ENCODE data around the gene DNAH9.

Gene DNAH9

DNA sequence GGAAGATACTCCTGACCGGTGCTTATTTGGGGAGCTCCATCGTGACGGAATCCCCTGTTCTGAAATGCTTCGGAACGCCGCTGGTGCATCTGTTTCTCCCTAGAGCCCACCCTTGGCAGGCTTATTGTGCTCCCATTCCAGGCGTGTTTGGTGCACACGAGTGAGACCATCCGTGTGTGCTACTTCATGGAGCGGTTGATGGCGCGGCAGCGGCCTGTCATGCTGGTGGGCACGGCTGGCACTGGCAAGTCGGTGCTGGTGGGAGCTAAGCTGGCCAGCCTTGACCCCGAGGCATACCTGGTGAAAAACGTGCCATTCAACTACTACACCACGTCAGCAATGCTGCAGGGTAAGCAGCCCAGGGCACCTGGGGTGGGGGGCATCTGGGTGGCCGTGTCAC lies 170.7 kb downstream of the DNAH9 start:
- DNase-seq (ENCODE audit: insufficient read length, low spot score) (no peak), FAIRE-seq (no peak)
- TF ChIP-seq, protein P1, sequence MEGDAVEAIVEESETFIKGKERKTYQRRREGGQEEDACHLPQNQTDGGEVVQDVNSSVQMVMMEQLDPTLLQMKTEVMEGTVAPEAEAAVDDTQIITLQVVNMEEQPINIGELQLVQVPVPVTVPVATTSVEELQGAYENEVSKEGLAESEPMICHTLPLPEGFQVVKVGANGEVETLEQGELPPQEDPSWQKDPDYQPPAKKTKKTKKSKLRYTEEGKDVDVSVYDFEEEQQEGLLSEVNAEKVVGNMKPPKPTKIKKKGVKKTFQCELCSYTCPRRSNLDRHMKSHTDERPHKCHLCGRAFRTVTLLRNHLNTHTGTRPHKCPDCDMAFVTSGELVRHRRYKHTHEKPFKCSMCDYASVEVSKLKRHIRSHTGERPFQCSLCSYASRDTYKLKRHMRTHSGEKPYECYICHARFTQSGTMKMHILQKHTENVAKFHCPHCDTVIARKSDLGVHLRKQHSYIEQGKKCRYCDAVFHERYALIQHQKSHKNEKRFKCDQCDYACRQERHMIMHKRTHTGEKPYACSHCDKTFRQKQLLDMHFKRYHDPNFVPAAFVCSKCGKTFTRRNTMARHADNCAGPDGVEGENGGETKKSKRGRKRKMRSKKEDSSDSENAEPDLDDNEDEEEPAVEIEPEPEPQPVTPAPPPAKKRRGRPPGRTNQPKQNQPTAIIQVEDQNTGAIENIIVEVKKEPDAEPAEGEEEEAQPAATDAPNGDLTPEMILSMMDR (IDR thresholded peaks at IDR 0.05; ENCODE audit: insufficient read depth, missing control alignments), result no peak

DNA sequence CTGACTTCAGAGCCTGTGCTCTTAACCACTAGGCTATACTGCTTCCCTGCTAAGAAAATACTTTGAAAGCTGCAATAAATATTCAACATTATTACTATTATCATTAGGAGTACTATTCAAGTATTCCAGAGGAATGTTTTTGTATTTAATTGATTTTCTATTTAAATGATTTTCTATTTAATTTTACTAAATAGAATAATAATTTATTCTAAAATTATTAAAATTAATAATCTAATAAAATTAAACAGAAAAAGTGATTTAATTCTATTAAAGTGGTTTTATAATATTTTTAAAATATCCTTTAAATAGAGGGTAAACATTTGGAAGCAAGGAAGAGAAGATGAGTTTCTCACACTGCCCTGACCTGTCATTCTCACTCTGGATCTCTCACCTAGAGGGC lies 173.8 kb downstream of the DNAH9 start:
- DNase-seq (ENCODE audit: insufficient read length, low spot score) (no peak), FAIRE-seq (no peak)
- TF ChIP-seq, protein P1 (IDR thresholded peaks at IDR 0.05; ENCODE audit: insufficient read depth, missing control alignments), result no peak

DNA sequence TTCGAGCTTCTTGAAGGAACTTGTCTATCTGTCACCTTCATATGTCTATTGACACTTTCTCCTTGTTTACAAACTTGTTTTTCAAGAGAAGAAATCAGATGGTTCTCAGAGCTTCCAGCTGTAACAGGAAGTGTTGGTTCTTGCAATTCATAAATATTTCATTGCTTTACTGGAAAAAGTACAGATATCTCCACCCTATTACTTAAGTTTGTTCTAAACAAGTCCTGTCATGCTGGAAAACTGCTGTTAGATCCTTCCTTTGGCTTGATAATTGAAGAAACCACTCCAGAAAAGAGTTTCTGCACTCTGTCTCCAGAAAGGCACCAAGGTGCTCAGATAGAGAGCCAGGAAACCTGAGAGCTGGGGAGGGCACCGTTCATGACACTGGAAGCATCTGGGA lies 181.6 kb downstream of the DNAH9 start:
- FAIRE-seq (no peak), DNase-seq (ENCODE audit: insufficient read length, low spot score) (no peak)
- TF ChIP-seq, protein P1 (IDR thresholded peaks at IDR 0.05; ENCODE audit: insufficient read depth, missing control alignments), result no peak

DNA sequence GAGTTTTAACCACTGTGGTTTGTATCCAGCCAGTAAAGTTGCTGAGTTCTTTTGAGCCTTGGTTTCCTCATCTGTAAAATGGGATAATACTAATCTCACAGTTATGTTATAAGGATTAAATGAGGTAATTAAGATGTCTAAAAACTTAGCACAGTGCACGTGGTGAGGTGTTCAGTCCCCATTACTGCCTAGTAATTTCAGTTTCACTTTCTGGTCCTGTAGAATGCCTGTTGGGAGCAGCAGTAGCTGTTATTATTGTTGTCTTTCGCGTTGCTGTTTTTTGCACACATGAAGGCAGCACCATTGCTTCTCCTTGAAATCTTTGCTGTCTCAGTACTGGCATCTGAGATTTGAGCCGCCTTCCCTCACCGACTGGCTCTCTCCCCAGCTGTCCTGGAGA lies 182.4 kb downstream of the DNAH9 start:
- TF ChIP-seq, protein P1 (IDR thresholded peaks at IDR 0.05; ENCODE audit: insufficient read depth, missing control alignments), result no peak
- no peak for FAIRE-seq

DNA sequence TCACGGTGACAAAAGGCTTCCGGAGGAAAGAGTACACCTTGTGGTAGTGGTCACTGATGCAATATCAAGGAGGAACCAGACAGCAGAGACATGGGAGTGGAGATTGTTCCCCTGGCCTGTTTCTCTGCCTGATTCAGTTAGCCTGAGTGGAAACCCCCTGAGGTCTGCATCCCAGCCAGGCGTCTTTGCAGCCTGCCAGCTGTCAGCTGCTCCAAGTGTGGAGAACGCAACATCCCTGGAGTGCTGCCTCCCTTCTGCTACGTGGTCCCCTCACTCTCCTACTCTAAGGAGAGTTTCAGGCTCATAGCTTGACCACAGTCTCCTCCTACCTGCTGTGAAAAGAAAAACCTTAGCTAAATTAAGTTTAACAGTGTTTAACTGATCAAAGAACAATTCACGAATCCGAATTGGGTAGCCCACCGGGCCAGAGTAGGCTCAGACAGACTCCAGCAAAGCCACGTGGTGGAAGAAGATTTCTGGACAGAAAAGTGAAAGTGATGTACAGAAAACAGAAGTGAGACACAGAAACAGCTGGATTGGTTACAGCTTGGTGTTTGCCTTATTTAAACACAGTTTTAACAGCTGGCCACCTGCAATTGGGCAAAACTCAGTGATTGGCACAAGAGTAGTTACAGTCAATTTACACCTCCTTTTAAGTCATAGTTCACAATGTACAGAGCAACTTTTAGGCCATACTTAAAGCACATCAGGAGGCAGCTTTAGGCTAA lies 188.6 kb downstream of the DNAH9 start:
- DNase-seq (ENCODE audit: insufficient read length, low spot score) (no peak), FAIRE-seq (no peak)
- TF ChIP-seq, protein P1 (IDR thresholded peaks at IDR 0.05; ENCODE audit: insufficient read depth, missing control alignments), result no peak

More for the DNA sequence above, 182.4 kb downstream of the DNAH9 start:
- no peak for DNase-seq (ENCODE audit: insufficient read length, low spot score)

DNA sequence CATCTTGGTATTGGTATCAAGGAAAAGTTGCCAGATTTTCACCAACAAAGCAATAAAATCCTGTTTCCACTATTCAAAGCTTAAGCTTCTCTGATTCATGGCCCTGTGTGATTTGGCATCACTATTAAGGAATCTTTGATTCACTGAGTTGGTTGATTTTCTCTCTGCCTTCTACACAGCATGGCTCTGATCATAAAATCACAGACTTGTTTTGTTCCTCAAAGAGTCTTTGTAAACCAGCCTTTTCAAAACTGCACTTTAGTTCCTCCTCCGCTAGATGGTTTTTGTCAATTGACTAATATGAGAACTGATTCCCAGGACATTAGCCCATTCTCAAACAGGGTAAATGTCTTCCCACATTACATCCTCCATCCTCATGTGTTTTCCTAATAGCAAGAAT lies 197.6 kb downstream of the DNAH9 start:
- TF ChIP-seq, protein P1 (IDR thresholded peaks at IDR 0.05; ENCODE audit: insufficient read depth, missing control alignments), result no peak
- no peak for FAIRE-seq
- no peak for DNase-seq (ENCODE audit: insufficient read length, low spot score)

DNA sequence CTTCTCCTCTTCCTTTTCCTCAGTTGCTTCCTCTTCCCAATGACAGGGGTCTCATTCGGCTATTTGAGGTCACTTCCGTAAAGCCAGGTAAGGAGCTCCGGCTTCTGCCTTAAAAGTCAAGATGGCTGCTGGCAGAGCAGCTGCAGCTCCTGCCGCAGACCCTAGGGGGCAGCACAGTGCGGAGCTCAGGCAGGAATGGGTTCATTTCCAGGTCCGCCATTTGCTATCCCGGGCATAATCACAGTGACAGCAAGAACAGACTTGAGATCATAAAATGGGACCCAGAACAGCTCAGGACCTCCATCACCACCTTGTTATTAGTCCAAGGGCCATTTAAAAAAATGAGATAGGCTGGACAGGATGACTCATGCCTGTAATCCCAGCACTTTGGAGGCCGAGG lies 199.5 kb downstream of the DNAH9 start:
- DNase-seq (ENCODE audit: insufficient read length, low spot score) (no peak), FAIRE-seq (no peak)
- TF ChIP-seq, protein P1 (IDR thresholded peaks at IDR 0.05; ENCODE audit: insufficient read depth, missing control alignments), result no peak
